ENCODE data around the gene STEEP1.

The STEEP1 gene

GRCh38 chrX:119604766-119605463 is 39.7 kb upstream of the STEEP1 start:
- DNase-seq = no peak
- Histone ChIP-seq H3K9me3 (no peaks in the 10 kb centered on the region), H3K4me1 (no peaks in the 10 kb centered on the region)

GRCh38 chrX:119602701-119603255 is 37.6 kb upstream of the STEEP1 start:
- Histone ChIP-seq H3K9me3 (no peaks in the 10 kb centered on the region), H3K27me3 (no peaks in the 10 kb centered on the region), H3K4me1 (no peaks in the 10 kb centered on the region), H3K36me3 (no peaks in the 10 kb centered on the region; the same call in 1 of the 2 replicates), H3K4me3 (ENCODE audit: low read depth, low read length) (no peak overlapping the region)
- no peak for TF ChIP-seq CTCF (IDR thresholded peaks at IDR 0.05; ENCODE audit: low read depth, low read length)
- no peak for DNase-seq

More at GRCh38 chrX:119604766-119605463, 39.7 kb upstream of the STEEP1 start:
- Histone ChIP-seq H3K36me3 (no peaks in the 10 kb centered on the region; the same call in 1 of the 2 replicates), H3K4me3 (ENCODE audit: low read depth, low read length) (peak overlapping the region; percentile 77), H3K27me3 (no peaks in the 10 kb centered on the region)
- TF ChIP-seq CTCF (IDR thresholded peaks at IDR 0.05; ENCODE audit: low read depth, low read length) = no peak

GRCh38 chrX:119589810-119590209 is 24.6 kb upstream of the STEEP1 start:
- H3K36me3 ChIP-seq = peaks cover 9% of the 10 kb centered on the region
- no peaks in the 10 kb centered on the region for H3K27me3 ChIP-seq
- DNase-seq = no peak
- TF ChIP-seq CTCF (IDR thresholded peaks at IDR 0.05; ENCODE audit: low read depth, low read length) = no peak
- no peak overlapping the region for H3K4me3 ChIP-seq (ENCODE audit: low read depth, low read length)
- no peaks in the 10 kb centered on the region for H3K4me1 ChIP-seq
- H3K9me3 ChIP-seq = no peaks in the 10 kb centered on the region

GRCh38 chrX:119583431-119584059 is 18.3 kb upstream of the STEEP1 start:
- no peaks in the 10 kb centered on the region; the same call in 1 of the 2 replicates for H3K36me3 ChIP-seq
- DNase-seq = no peak
- TF ChIP-seq CTCF (IDR thresholded peaks at IDR 0.05; ENCODE audit: low read depth, low read length) = no peak
- no peaks in the 10 kb centered on the region for H3K4me1 ChIP-seq
- H3K27me3 ChIP-seq = no peaks in the 10 kb centered on the region
- H3K4me3 ChIP-seq (ENCODE audit: low read depth, low read length) = no peak overlapping the region
- no peaks in the 10 kb centered on the region for H3K9me3 ChIP-seq

- no peak for DNase-seq
- Histone ChIP-seq H3K4me1 (no peaks in the 10 kb centered on the region), H3K9me3 (no peaks in the 10 kb centered on the region), H3K27me3 (no peaks in the 10 kb centered on the region), H3K36me3 (no peaks in the 10 kb centered on the region), H3K4me3 (ENCODE audit: low read depth, low read length) (no peak overlapping the region)
- TF ChIP-seq CTCF (IDR thresholded peaks at IDR 0.05; ENCODE audit: low read depth, low read length) = no peak
Measured at GRCh38 chrX:119579414-119579813, 14.2 kb upstream of the STEEP1 start.

Measured in BE2C (cell line).